HepG2 (cell line): ENCODE results near the gene TNFRSF18. TPM values are rescaled to one million over a fixed set of nuclear protein-coding genes. Genes with fewer than 3 reads are reported as not detected.

Source experiments
- BRD4 ChIP-seq: sonication (generic); formaldehyde crosslinking; IDR thresholded peaks from 2 replicates; pipeline ENCODE4 v1.4.0; 2020; ENCODE audit warnings: missing genetic modification reagents
- FOXA3 ChIP-seq: IDR thresholded peaks from 2 replicates; pipeline ENCODE4 v1.6.1; 2016; ENCODE audit warnings: missing genetic modification reagents, missing compliant biosample characterization
- GFI1 ChIP-seq: sonication (generic); formaldehyde crosslinking; IDR thresholded peaks from 2 replicates; pipeline ENCODE4 v1.5.0; 2020; ENCODE audit warnings: missing genetic modification reagents, mild to moderate bottlenecking, borderline replicate concordance
- GLMP ChIP-seq: sonication (generic); formaldehyde crosslinking; IDR thresholded peaks from 2 replicates; pipeline ENCODE4 v1.9.0; 2021; ENCODE audit warnings: missing genetic modification reagents, mild to moderate bottlenecking, borderline replicate concordance
- MEIS2 ChIP-seq: sonication (generic); formaldehyde crosslinking; IDR thresholded peaks from 2 replicates; pipeline ENCODE4 v1.9.0; 2021; ENCODE audit warnings: mild to moderate bottlenecking, missing genetic modification reagents
- NFIB ChIP-seq: sonication (generic); formaldehyde crosslinking; IDR thresholded peaks from 2 replicates; pipeline ENCODE4 v1.9.0; 2021; ENCODE audit warnings: missing genetic modification reagents, mild to moderate bottlenecking, borderline replicate concordance
- PAX8 ChIP-seq: sonication (generic); formaldehyde crosslinking; IDR thresholded peaks from 2 replicates; pipeline ENCODE4 v1.8.0; 2022; ENCODE audit warnings: mild to moderate bottlenecking, missing genetic modification reagents, borderline replicate concordance
- SAFB2 ChIP-seq: sonication (generic); formaldehyde crosslinking; IDR thresholded peaks from 2 replicates; pipeline ENCODE4 v1.5.1; 2020; ENCODE audit warnings: missing genetic modification reagents, low read depth, mild to moderate bottlenecking, borderline replicate concordance
- TAF15 ChIP-seq: fragments of 200-400 bp; formaldehyde crosslinking; IDR thresholded peaks from one replicate; pipeline ENCODE4 v1.6.1; 2018; ENCODE audit warnings: mild to moderate bottlenecking, low read depth, low read length; ENCODE audit not compliant: poor library complexity, severe bottlenecking
- ZBTB20 ChIP-seq: sonication (generic); formaldehyde crosslinking; IDR thresholded peaks from 2 replicates; pipeline ENCODE4 v1.8.1; 2023; ENCODE audit warnings: missing genetic modification reagents, low read depth, mild to moderate bottlenecking, borderline replicate concordance
- ZBTB49 ChIP-seq: sonication (generic); formaldehyde crosslinking; IDR thresholded peaks from 2 replicates; pipeline ENCODE4 v1.4.0; 2020; ENCODE audit warnings: missing genetic modification reagents, borderline replicate concordance
- ZFP37 ChIP-seq: sonication (generic); formaldehyde crosslinking; IDR thresholded peaks from 2 replicates; pipeline ENCODE4 v1.4.0; 2020; ENCODE audit warnings: missing genetic modification reagents, borderline replicate concordance
- ZNF142 ChIP-seq: sonication (generic); formaldehyde crosslinking; IDR thresholded peaks from 2 replicates; pipeline ENCODE4 v1.4.0; 2020; ENCODE audit warnings: missing genetic modification reagents
- ZNF264 ChIP-seq: sonication (generic); formaldehyde crosslinking; IDR thresholded peaks from 2 replicates; pipeline ENCODE4 v1.4.0; 2020; ENCODE audit warnings: missing genetic modification reagents
- ZNF563 ChIP-seq: sonication (generic); formaldehyde crosslinking; IDR thresholded peaks from 2 replicates; pipeline ENCODE4 v1.8.0; 2022; ENCODE audit warnings: mild to moderate bottlenecking, moderate library complexity, missing genetic modification reagents
- ZNF720 ChIP-seq: sonication (generic); formaldehyde crosslinking; IDR thresholded peaks from 2 replicates; pipeline ENCODE4 v1.4.0; 2020; ENCODE audit warnings: missing genetic modification reagents
- ZNF839 ChIP-seq: sonication (generic); formaldehyde crosslinking; IDR thresholded peaks from 2 replicates; pipeline ENCODE4 v1.4.0; 2020; ENCODE audit warnings: missing genetic modification reagents, mild to moderate bottlenecking, borderline replicate concordance
- polyA plus RNA-seq, 8 experiments: library from polyadenylated mRNA; depleted of rRNA in 3 of 8; stranded (reverse) in 7 of 8; unstranded in 1 of 8; fragments of >200 nt; fragmentation: Illumina TruSeq in 4 of 8; extraction: Trizol in 4 of 8; gene quantifications; 2 replicates each; pipeline versions ENCODE4 v1.2.1 to v1.2.3, GENCODE V29; 2011 to 2016; ENCODE audit warnings: low read depth in 4 of 8, missing spikeins in 1 of 8, mixed read lengths in 1 of 8; ENCODE audit not compliant: insufficient read depth in 1 of 8
- total RNA-seq, 5 experiments: library from RNA; depleted of rRNA; stranded (reverse); fragments of >200 nt; fragmentation: Illumina TruSeq; extraction: Trizol; gene quantifications; 2 replicates each; pipeline ENCODE4 v1.2.3, GENCODE V29; 2016; ENCODE audit warnings: low read depth in 1 of 5
- TF ChIP-seq, protein P1 (sequence below): sonication (generic); formaldehyde crosslinking; IDR thresholded peaks from 2 replicates; pipeline ENCODE4 v1.4.0; 2020; ENCODE audit warnings: missing genetic modification reagents

TNFRSF18 gene
- total and polyA plus RNA-seq, 2 of the 13 experiments (the other 11 are each of a cell fraction or from before 2014, with no cell fraction given) = not detected

GRCh38 chr1:1230656-1231399 is 24.4 kb upstream of the TNFRSF18 start (continued):
- TF ChIP-seq ZBTB49 (CRISPR knock-in tag) (no peak), ZNF839 (CRISPR knock-in tag) (no peak), ZNF142 (CRISPR knock-in tag) (no peak), ZNF720 (CRISPR knock-in tag) (no peak), BRD4 (CRISPR knock-in tag) (peak; percentile 23; the same call in 1 of the 2 replicates), PAX8 (no peak), ZNF264 (CRISPR knock-in tag) (no peak), ZBTB20 (CRISPR knock-in tag) (0 out of 2 replicates have a peak, but pooled peaks have one; percentile 13), ZNF563 (CRISPR knock-in tag) (no peak), GFI1 (0 out of 2 replicates have a peak, but pooled peaks have one; percentile 28), ZFP37 (CRISPR knock-in tag) (no peak), FOXA3 (CRISPR knock-in tag) (no peak), MEIS2 (CRISPR knock-in tag) (no peak), TAF15 (no peak), SAFB2 (CRISPR knock-in tag) (no peak), GLMP (CRISPR knock-in tag) (no peak), NFIB (CRISPR knock-in tag) (no peak)
- TF ChIP-seq, protein P1, sequence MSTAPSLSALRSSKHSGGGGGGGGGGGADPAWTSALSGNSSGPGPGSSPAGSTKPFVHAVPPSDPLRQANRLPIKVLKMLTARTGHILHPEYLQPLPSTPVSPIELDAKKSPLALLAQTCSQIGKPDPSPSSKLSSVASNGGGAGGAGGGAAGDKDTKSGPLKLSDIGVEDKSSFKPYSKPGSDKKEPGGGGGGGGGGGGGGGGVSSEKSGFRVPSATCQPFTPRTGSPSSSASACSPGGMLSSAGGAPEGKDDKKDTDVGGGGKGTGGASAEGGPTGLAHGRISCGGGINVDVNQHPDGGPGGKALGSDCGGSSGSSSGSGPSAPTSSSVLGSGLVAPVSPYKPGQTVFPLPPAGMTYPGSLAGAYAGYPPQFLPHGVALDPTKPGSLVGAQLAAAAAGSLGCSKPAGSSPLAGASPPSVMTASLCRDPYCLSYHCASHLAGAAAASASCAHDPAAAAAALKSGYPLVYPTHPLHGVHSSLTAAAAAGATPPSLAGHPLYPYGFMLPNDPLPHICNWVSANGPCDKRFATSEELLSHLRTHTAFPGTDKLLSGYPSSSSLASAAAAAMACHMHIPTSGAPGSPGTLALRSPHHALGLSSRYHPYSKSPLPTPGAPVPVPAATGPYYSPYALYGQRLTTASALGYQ = no peak
